HG03025 (cell line): Measurements from ENCODE around the gene WDR31.
"Not testable (repeated sequence)": the region's sequence is repeated elsewhere in the genome, so short reads cannot be mapped to it uniquely, and the experiment has no call there.

ENCODE experiments used
- ATAC-seq: cut with Tn5 transposase; IDR thresholded peaks from one replicate; pipeline ENCODE4 v1.9.1; 2021; ENCODE audit warnings: mild to moderate bottlenecking, moderate library complexity; ENCODE audit not compliant: unreplicated experiment, low FRiP score

Gene WDR31

DNA sequence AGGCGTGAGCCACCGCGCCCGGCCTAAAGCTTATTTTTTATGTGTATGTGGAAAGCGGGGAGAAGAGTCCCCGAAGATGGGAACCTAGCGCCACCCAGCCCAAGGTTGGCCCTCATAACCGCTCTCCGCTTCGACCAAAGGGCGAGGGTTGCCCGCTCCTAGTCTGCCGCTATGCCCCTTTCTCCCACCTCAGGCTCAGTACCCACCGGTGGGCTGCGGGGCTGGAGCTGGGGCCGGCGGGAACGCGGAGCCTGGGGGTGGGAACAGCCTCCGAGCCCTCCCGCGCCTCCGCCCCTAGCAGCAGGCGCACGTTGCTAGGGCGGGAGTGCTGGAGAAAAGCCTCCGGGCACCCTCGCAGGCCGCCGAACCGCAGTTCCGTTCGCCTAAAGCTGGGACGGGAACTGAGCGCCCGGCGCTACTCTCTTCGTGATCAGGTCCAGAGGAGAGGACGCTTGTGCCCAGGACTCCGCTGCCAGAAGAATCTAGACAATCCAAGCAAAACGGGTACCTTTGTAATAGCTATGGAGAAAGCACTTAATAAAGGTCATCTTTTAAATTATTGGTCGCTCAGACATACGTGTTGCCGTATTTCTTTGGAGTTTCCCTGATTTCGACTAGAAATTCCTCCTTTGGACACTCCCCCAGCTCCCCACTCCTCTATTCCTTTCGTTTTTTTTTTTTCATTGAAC lies at the start of gene WDR31:
TSS of gene WDR31 (minus strand) at position 265 of the 689 bp plus-strand sequence. CDS start 8,253 bp downstream, outside the sequence.
- ATAC-seq: peak; percentile 93

DNA sequence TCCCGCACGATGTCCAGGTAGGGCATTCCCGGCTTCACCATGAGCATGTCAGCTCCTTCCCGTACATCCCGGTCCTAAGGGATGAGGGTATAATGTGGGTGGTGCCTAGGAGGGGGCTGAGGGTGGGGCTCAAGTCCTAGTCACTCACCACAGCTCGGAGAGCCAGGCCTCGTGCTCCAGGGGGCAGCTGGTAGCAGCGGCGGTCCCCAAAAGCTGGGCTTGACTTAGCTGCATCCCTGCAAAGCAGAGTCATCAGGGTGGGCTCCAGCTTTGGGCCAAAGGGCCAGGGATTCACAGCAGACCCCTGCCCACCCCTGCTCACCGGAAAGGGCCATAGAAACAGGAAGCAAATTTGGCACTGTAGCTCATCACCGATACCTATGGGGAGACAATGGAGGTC lies 49.4 kb upstream of the WDR31 start:
- no peak for ATAC-seq

DNA sequence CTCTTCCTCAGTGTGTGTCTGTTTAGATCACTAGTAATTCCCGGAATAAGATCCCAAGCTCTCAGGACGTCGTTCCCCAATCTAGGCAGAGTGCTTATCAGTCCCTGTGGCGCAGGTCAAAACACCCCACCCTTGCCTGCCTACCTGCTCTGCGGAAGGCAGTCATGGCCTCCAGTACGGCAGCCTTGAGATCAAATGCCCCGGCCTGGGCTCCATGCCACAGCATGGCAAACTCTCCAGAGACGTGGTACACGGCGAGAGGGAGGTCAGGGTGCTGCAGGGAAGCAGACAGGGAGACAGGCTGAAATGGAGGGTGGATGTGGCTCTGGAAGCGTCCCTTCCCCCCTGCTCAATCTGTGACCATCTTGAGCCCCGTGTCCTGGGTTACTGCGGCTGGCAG lies 48.8 kb upstream of the WDR31 start:
- no peak for ATAC-seq

DNA sequence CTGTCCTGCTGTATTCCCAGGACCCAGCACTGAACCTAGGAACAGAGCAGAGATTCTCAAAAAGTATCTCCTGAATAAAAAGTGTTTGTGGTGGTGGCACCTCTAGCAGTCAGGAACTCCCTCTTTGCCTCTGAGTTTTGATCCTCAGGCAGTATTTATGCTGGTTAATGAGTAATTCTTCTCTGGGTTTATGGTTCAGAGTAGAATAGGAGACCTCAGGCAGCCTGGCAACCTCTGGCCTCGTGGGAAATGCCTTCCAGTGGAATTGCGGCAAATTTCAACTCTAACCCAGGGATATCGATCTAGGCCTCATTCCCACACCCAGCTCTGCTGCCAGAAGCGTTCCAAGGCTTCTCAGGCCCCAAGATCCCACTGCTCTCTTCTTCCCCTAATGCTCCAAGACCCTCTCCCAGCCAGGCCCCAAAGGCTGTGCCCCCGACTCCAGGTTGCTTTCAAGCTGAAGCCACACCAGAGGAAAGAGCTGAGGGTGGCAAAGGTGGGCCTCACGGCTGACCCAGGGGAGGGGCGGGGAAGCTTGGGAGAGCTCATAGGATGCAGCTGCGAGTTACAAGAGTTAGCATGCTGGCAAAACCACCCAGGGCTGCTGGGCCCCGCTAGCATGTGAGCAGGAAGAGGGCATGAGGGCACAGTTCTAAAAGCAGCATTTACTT lies 47.6 kb upstream of the WDR31 start:
- ATAC-seq: no peak

DNA sequence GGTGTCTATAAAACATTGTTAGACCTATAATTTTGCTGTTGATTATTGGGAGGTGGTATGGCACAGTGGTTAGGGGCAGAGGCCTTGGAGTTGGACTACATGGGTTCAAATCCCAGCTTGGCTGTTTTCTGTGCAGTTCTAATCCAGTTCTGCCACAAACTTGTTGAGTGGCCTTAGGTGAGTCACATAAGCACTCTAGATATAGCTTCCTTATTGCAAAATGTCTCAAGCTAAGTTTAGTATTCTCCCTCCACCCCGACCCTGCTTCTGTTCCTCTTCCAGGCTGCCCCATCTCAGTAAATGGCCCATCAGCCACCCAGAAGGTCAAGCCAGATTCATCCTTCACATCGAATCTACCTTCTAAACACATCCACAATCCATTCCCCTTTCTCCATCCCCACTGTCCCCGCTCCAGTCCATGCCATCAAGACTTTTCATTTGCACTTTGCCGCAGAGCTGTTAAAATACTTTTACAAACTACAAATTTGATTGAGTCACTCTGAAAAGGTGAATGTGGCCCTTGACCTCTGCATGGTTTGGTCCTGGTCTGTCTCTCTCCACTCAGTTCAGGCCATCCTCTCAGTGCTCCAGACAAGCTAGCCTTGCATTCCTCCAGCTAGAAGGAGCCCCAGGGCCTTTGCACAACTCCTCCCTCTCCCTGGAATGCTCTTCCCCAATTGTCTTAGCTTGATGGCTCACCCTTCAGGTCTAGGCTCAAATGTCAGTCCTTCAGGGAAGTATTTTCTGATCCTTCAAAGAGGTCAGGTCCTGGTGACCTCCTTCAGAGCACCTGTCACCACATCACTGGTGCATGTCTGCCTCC lies 46.7 kb upstream of the WDR31 start:
- no peak for ATAC-seq

DNA sequence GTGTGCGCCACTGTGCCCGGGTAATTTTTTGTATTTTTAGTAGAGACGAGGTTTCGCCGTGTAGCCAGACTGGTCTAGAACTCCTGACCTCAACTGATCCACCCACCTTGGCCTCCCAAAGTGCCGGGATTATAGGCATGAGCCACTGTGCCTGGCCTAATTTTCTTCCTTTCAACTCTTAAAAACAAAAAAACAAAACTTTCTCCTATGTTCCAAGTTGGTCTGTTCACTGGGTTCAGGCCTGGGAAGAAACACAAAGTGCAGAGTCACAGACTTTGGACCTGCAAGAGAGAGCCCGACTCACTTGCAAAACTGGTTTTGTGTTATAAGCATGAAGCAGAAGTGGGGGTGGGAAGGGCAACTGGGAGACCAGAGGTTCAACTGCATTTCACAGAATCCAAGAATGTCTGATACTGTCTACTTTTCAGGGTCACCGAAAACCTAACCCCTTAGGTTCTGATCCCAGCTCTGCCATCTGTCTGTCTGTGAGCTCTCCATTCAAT lies 41.9 kb upstream of the WDR31 start:
- no peak for ATAC-seq

DNA sequence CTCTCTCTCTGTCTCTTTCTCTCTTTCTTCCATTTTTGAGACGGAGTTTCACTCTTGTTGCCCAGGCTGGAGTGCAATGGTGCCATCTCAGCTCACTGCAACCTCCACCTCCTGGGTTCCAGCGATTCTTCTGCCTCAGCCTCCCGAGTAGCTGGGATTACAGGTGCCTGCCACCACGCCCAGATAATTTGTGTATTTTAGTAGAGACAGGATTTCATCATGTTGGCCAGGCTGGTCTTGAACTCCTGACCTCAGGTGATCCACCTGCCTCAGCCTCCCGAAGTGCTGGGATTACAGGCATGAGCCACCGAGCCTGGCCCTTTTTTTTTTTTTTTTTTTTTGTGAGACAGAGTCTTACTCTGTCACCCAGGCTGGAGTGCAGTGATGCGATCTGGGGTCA lies 41.4 kb upstream of the WDR31 start:
- not testable (repeated sequence) for ATAC-seq

DNA sequence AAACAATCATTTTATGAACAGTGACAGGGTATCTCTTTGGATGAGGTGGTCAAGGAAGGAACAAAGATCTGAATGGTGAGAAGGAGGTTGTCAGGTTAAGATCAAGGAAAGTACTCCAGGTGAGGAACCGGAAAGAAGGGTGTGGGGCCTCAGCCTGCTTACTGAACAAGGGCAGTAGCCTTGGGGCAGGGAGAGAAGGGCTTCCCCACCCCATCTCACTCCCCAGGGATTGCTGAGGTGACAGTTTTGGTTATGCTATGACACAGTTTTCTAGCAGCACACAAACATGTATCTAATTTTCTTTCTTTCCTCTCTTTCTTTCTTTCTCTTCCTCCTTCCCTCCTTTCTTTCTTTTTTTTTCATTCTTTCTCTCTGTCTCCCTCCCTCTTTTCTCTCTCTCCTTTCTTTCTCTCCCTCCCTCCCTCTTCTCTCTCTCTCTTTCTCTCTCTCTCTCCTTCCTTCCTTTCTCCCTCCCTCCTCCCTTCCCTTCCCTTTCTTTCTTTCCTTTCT lies 40.8 kb upstream of the WDR31 start:
- ATAC-seq: no peak

DNA sequence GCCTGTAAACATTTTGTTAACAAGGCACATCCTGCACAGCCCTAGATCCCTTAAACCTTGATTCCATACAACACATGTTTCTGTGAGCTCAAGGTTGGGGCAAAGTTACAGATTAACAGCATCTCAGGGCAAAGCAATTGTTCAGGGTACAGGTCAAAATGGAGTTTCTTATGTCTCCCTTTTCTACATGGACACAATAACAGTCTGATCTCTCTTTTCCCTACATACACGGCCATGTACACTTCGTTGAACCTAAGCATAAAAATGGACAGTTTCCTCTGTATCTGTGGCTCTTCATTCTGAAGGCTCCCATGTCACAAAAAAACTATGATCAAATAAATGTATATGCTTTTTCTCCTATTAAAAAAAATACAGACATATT lies 39.7 kb upstream of the WDR31 start:
- ATAC-seq: not testable (repeated sequence)

DNA sequence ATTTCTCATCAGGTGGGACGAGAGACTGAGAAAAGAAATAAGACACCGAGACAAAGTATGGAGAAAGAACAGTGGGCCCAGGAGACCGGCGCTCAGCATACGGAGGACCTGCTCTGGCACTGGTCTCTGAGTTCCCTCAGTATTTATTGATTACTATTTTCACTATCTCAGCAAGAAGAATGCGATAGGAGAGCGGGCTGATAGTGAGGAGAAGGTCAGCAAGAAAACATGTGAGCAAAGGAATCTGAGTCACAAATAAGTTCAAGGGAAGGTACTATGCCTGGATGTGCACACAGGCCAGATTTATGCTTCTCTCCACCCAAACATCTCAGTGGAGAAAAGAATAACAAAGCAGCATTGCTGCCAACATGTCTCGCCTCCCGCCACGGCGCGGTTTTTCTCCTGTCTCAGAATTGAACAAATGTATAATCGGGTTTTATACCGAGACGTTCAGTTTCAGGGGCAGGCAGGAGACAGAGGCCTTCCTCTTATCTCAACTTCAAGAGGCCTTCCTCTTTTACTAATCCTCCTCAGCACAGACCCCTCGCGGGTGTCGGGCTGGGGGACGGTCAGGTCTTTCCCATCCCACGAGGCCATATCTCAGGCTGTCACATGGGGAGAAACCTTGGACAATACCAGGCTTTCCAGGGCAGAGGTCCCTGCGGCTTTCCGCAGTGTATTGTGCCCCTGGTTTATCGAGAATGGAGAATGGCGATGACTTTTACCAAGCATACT lies 39.2 kb upstream of the WDR31 start:
- ATAC-seq: not testable (repeated sequence)

DNA sequence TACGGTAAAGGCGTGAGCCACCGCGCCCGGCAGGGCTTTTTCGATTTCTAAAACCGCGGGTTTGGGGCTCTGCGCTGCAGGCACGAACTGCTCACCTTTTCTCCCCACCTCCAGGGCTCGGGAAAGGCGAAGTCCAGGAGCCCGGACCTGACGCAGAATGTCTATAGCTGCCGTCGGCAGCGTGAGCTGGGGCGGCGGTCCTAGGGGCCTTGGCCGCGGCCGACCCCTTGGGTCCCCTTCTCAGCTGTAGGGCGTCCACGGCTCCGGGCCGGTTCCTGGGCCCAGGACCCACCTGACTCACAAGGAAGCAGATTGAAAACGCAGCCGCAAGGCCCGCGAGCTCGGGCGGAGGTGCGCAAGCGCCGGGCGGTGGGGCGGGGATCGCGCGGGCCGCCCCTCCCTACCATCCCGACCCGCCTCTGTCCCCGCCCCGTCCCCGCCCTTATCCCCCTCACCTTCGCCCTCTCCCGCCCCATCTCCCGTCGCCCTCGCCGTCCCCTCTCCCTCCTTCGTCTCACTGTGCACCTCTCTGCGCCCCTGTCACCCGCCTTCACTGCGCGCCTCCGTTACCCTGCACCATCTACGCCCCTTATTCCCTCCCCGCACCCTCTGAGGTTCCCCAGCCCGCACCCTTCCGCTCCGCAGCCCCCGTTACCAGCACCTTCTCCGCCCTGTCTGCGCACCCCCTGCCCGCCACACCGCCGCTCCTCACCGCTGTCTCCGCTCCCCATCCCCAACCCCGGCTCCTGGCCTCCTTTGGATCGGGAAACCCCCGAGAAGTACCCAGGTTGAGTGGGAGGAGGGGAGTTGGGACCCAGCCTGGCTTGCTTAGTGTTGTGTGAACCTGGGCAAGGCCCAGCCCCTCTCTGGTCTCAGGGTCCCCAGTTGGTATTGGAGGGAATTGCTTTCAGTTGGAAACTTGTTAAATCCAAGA lies 36.8 kb upstream of the WDR31 start, which contains the start of gene HDHD3:
TSS of gene HDHD3 (minus strand) at position 353 of the 934 bp plus-strand sequence. CDS start 2,632 bp downstream, outside the sequence.
- peak; percentile 60 for ATAC-seq

DNA sequence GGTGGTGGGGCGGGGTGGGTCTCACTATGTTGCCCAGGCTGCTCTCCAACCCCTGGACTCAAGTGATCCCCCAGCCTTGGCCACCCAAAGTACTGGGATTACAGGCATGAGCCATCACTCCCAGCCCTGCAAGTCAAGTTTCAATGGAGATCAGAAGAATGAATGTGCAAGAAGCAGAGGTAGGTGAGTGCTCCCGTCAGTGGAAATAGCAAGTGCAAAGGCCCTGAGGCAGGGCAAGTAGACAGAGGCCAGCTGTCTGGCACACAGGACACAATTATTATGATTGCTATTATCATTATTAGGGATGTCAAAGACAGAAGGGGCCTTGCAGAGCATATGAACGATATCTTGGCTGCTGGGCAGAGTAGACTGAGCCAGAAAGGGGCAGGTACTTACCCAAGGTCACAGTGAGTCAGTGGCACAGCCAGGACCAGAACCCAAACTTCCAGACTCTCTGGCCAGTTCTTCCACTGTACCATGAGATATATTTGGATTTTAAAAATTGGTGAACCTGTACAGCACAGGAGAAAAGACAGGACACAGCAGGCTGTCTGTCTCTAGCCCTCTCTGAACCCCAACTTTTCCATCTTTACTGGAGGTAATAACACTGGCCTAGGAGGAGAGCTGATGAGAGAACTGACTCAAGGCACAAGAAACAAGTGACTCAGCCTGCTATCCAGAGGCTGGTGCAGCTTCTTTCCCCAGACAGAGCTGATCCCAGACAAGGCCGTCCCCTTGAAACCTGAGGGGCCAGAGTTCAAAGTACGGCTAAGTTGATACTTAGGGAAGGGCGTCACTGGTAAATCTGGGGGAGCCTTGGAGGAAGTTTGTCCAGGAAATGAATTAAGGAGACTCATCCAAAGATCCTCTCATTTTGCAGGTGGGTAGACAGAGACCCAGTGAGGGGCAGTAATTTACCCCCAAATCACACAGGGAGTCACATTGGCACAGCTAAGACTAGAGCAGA lies 35.3 kb upstream of the WDR31 start:
- ATAC-seq: no peak

DNA sequence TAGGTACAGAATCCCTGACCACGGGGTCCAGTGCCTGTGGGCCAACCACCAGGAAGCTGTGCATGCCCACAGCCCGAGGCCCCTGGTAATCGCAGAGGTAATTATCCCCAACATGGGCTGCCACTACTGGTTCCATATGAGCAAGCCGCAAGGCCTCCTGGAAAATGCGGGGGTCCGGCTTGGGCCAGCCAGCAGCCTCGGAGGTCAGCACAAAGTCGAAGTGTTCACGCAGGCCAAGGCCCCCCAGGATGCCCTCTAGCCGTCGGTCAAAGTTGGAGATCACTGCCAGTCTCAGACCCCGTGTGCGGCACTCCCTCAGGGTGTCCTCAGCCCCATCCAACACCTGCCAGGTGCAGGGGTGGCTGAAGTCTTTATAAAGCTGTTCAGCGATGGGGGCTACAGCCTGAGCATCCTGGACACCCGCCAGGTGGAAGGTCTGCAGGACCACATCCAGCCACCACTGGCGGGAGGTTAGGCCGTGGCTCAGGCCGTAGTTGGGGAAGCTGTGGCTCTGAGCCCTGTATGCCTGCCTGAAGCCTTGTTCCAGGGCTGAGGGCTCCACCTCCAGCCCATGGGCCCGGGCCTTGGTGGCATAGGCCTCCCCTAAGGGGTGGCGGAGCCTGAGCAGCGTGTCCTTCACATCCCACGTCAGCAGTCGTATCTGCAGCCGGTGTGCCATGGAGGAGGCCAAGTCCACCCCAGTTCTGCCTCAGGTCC lies 33.8 kb upstream of the WDR31 start:
- no peak for ATAC-seq

DNA sequence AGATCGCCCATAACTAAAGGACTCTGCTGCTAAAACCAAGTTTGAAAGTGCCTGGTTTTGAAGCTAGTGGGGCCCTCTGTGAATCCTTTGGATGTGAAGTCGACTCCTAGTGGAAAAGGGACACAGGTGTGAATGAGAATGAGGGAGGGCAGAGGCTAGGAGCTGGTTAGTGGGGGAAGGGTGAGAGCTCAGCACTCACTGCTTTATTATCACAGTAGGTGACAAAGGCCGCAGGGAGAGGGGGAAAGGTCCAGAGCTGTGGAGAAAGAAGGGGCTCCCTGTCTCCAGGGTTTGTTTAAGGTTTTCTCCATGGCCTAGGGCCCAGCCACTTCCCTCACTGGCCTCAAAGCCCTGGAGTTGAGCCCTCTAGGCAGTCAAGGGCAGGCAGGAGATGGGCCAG lies 33.2 kb upstream of the WDR31 start:
- no peak for ATAC-seq

DNA sequence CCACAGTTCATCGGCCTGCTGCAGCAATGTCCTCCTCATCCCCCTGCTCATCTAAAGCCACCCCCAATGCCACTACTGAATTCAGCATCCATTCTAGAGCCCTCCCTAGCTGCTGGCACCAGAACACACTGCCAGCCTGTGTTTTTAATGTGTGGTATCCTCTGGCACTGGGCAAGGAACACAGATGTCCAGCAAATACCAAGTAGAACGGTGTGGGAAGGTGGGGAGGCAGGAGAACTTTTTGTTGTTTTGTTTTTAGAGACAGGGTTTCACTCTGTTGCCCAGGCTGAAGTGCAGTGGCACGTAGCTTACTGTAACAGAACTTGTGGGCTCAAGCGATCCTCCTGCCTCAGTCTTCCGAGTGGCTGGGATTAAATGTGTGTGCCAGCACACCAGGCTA lies 32.0 kb upstream of the WDR31 start:
- no peak for ATAC-seq

DNA sequence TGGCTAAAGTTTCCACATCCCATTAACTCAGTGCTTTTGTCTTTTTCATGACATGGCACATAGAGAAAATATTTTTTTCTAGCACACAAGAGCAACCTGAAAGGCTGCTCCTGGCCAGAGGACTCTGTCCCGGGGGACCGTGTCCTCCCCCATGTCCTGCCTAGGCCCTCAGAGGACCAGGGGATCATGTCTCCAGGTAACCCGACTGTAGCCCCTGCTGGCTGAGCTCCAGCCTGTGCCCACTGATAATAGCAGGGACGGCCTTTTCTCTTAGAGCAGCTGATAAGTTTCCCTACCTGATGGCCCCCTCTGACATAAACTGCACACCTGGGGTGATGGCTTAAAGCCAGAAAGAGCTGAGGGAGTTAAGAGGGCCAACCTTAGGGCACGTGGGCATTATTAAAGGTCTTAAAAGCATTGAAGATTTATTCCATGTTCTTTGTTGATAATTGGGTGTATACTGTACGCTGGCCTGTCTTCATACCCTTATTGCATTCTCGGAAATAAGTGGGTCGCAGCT lies 30.8 kb upstream of the WDR31 start:
- ATAC-seq: no peak

DNA sequence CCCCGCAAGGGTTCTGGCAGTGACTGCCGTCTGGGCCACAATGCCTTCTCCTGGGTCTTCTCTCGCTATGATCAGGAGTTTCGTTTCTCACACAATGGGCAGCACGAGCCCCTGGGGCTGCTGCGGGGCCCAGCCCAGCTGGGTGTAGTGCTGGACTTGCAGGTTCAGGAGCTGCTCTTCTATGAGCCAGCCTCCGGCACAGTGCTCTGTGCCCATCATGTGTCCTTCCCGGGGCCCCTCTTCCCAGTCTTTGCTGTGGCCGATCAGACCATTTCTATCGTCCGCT lies 29.7 kb upstream of the WDR31 start:
- no peak for ATAC-seq
